Activated gamma-delta T cell treated with anti-CD3 and anti-CD28 coated beads, Interleukin-2, amount 50 U/mL, for 16 hours (primary cell): ENCODE results near the gene CANT1.

Experiments
- DNase-seq: peaks from one replicate; pipeline ENCODE4 v3.0.0-alpha.2; 2020; ENCODE audit warnings: low read depth

CANT1 gene

DNA sequence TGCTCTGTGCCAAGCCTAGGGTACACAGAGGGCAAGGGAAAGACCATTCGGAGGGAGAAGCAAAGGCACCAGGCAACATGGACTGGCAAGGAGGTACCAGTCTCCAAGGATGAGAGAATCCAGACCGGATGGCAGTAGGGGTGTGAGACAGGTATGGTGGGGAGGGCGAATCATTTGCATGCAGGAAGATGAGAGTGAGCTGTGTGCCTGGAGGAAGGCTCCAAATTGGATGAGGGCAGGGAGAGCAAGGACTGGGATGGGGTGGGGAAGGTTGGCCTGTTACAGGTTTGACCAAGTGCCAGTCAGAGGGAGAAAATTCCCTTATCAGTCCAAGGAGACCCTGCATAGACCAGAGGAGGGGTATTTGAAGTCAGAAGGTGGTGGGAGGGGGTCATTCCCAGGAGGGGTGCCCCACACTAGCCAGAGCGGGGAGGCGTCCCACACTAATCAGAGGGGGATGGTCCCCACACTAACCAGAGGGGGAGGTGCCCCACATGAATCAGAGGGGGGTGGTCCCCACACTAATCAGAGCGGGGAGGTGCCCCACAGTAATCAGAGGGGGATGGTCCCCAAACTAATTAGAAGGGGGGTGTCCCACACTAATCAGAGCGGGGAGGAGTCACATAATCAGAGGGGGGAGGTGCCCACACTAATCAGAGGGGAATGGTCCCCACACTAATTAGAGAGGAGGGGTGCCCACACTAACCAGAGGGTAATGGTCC lies 737 bp downstream of the CANT1 start:
- DNase-seq: no peak

DNA sequence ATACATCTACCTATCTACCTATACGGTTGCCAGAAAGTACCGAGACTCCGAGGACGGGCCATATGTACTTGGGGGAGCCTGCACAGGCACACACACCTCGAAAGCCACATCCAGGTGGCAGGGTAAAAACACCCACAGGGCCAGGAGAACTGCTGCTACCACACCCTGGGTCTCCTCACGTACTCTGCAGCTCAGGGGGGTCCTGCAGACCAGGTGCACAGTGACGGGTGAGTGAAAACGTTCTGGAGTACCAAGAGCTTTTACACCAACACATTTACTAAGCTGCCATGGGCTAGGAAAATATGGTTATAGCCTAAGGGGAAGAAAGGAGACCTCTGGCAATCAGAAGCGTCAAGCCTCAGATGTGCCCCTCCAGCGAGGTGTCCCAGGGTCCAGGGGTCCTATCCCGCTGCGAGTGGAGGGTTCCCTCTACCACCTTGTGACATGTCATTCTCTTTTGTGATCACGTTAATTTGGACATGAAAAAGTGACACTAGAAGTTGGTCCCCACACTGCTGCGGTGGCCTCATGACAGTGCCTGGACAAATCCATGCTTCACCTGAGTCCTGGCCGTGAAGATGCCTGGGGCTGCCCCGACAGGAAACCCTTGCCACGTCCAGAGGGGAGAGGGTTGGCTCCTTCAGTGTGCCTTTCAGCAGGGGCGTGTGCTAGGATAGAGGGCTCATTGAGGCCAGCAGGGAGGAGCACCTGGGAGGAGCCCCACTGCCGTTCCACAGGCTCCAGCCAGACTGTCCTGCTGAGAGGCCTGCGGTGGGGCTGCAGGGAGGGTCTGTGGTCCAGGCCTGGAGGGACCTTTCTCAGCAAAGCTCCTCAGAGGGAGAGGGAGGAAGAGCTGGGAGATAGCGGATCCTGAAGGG lies 1.8 kb downstream of the CANT1 start:
- DNase-seq: no peak

DNA sequence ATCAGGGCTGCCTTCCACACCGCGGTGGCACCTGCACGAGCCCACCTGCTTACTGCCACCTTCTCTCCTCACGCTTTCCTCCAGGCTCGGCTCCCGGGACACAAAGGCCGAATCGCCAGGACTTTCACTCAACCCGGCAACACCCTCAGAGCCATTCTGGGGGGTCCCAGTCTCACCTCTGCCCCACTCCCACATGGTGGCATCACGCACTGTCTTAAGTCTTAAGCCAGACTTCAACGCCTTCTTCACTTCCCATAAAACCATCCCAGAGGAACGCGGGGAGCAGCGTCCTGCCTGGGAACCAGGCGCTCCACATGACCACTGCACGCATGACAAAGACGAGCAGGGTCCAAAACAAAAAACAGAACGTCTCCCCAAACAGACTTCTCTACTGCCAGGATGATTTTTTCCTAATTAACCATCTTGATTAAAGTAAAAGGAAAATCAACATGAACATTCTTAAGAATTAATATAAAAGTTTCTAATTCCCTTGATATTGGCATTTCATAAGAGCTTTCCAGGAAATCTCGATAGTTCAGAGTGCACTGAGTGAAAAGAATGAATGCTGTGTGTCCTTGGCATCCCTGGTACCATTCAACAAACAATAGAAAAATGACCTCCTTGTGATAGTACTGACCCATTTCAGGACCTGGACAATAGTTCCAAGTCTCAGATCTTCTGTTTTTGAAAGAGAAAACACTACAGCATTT lies 2.6 kb downstream of the CANT1 start:
- no peak for DNase-seq

DNA sequence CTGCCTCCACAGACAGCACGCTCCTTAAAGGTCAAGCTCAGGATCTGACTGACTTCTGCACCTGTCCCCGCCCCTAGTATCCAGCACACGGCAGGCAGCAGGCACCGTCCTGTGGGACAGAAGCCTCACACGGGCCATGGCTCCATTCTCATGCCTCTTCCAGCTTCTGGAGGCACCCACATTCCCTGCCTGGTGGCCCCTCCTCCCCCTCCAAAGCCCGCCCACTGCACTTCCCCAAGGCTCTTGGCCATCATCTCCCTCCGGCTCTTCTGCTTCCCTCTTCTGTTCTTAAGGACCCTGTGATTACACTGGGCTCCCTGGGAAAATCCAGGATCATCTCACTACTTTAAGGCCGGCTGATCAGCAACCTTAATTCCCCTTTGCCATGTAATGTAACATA lies 3.5 kb downstream of the CANT1 start:
- no peak for DNase-seq

DNA sequence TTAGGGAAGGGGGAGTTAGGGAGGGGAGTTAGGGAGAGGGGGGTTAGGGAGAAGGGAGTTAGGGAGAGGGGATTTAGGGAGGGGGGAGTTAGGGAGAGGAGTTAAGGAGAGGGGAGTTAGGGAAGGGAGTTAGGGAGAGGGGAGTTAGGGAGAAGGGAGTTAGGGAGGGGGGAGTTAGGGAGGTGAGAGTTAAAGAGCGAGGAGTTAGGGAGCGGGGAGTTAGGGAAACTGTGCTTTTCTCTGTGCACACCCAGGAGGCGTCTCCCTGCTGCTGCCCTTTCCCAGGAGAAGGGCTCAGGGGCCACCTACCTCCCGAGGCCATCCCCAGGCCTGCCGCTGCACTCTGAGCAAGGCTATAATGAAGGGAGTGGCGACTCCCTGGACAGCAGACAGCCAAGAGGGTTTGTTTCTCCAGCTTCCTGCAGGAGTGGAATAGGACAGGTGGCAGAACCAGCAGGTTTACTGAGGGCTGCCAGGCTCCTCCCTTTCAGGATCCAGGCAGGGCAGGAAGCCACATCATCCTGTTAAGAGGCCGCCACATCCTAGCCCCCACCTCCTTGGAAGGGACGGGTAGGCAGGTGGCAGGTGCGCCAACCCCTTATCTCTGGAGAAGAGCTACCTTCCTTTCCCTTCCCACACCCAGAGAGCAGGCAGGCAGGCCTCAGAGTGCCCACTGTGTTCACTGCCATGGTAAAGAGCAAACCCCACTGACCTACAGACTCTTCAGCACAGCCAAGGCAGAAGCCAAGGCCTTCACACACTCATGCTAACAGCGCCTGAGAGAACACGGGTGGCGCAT lies 4.3 kb downstream of the CANT1 start:
- no peak for DNase-seq

DNA sequence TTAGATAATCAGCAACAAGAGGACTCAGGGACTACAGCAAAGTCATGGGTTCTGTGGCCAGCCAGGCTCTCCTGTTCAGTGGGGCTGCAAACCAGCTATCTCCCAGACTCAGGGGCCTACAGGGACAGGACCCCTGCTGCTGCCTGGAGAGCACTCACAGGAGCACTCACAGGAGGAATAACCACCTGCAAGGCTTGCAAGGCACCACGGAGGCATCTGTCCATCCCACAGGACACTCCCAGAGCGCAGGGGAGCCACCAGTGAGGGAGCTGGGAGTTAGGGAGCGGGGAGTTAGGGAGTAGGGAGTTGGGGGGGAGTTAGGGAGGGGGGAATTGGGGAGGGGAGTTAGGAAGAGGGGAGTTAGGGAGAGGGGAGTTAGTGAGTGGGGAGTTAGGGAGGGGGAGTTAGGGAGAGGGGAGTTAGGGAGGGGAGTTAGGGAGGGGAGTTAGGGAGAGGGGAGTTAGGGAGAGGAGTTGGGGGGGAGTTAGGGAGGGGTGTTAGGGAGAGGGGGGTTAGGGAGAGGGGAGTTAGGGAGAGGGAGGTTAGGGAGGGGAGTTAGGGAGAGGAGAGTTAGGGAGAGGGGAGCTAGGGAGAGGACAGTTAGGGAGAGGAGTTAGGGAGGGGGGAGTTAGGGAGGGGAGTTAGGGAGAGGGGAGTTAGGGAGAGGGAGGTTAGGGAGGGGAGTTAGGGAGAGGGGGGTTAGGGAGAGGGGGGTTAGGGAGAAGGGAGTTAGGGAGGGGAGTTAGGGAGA lies 5.7 kb downstream of the CANT1 start:
- DNase-seq: no peak

DNA sequence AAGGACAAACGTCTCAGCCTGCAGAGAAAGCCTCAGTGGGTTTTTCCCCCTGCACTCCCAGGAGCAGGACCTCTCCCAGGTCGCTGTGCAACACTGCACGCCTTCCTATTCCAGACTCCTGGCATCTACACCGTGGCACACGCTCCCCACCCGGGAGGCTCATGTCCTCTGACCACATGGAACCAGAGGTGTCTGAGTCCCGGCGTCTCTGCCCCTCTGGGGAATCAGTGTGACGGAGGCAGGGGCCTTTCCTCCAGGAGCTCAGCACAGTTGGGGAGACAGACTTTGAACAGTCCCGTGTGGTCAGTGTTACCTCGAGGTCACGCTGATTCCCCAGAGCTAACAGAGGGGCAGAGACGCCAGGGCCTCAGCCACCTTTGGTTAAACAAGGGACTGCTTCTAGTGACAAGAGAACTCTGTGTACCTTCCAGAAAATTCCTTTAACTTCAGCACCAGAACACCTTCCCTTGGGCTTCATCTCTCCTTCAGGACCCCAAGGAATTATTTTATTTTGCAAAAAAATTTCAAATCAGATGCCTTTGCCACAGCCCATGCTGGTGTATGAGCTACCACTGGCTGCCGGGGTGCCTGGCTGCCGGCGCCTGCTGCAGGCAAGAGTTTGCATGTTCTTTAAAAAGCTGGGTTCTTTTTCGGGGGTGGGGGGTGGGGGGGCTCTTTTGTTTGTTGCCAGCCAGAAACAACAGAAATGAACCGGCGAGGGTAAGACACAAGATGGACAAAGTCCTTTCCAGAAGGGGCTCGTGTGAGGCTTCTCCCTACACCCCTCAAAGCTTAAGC lies 6.6 kb downstream of the CANT1 start:
- no peak for DNase-seq

DNA sequence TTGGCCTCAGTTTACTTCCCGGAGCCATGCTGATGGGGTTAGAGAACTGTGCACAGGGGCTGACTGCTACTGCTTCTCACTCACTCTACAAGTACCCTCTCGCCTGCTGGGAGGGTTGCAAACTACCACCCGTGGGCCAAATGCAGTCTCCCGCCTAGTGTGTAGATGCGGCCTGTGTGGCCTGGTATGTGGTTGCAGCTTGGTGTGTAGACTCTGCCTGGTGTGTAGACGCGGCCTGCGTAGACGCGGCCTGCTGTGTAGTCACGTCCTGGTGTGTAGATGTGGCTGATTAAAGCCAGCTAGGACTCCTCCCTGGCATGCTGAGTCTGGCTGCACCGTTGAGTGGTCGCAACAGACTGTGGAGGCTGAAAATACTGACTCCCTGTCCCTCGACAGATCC lies 7.3 kb downstream of the CANT1 start:
- DNase-seq: no peak

DNA sequence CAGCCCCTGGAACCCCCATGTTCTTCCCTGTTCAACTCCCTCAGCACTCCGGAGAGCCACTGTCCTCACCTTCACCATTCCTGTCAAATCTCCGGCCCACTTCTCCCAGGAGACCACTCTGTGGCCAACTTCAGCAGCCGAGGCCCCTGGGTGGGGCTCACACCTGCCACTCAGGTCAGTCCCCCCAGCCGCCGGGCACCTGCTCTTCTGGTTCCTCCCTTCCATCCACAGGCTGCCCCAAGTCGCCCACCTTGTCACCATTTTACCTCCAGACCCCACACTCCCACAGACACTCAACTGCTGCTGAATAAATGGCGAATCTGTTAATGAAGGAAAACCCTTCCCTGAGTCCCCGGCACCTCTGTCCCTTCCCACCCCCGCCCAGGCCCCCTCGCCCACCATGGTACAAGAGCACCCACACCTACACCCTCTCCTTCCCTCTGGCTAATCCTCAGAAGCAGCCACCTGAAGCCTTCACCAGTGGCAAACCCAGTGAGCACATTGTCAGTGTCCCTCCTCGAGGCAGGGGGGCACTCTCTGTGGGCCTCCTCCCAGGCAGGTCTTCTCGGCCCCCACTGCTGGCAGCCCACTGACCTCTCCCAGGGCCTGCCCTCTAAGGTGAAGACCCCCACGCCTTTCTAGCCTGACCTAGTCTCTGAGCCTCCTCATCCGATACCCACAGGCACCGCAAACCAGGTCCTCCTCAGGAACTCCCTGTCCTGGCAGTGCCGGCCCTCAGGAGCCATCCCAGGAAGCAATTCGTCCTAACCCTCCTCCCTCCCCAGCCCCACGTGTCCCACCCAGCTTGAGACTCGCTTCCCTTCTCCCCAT lies 8.2 kb downstream of the CANT1 start:
- no peak for DNase-seq

DNA sequence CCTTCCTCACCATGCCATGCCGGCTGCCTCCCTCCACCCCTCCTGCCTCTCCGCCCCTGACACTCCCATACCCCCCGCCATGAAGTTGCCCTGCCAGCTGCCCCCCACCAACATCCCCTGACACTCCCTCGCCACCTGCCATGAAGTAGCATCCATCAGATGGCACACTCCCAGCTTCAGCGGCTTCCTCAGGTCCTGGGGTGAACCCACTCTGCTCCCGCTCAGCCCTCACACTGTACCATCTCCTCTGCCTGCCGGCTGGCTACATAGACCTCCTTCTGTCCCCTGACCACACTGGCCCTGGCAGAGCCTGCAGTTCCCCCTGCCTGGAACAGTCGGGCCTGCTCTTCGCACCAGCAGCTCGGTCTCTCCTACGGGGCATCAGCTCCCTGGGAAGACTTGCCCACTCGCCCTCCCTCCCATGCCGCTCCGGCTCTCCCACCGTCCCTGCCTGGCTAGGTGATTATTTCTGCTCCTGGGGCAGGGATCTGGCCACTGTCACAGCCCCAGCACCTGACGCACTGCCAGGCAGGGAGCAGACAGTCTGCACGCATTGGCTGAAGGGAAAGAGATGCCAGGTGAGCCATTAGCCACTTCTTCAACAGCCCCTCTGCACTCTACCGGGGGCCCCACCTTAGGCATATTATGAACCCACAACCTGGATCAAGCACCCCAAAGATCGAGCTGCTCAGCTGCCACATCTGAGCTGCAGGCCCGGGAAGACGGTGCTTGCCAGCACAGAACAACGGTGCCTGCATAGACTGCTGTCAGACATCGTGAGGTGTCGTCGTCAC lies 9.0 kb downstream of the CANT1 start:
- no peak for DNase-seq

DNA sequence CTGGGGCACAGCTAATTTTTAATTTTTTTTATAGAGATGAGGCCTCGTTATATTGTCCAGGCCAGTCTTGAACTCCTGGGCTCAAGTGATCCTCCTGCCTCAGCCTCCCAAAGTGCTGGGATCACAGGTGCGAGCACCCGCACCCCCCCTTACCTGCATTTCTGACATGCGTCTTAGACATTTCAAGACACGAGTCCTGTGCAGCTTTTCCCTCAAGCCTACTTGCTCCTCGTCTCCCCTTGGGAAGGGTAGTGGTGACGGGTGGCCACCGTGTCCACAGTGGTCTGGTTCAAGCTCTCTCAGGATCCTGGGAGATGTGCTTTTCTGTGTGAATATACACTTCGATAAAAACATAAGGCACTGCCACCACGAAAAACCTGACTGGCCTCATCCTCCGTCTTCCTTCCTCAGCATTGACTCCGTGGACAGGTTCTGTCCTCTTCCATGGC lies 9.6 kb downstream of the CANT1 start:
- no peak for DNase-seq

DNA sequence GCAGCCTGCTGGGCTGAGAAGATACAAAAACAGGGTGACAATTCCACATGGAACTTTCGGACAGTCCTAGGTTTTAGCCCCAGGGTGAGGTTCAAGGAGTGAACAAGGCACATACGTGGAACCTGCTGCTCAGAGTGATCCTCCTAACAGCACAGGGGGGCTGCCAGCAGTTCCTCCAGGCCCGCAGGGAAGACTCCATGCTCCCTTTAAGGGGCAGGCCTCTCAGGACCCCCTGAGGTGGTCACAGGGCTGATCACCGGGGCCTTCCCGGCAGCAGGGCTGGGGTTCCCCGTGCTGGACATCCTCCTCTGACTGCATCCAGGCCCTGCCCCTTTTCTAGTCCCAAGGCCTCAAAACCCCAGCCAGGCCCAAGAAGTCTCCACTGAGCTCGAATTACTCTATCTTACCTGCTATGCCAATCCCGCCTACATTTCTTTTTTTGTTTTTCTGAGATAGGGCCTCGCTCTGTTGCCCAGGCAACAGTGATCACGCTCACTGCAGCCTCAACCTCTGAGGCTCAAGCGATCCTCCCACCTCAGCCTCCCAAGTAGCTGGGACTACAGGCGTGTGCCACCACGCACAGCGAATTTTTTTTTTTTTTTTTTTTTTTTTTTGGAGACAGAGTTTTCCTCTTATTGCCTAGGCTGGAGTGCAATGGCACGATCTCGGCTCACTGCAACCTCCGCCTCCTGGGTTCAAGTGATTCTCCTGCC lies 10.4 kb downstream of the CANT1 start:
- DNase-seq: no peak

DNA sequence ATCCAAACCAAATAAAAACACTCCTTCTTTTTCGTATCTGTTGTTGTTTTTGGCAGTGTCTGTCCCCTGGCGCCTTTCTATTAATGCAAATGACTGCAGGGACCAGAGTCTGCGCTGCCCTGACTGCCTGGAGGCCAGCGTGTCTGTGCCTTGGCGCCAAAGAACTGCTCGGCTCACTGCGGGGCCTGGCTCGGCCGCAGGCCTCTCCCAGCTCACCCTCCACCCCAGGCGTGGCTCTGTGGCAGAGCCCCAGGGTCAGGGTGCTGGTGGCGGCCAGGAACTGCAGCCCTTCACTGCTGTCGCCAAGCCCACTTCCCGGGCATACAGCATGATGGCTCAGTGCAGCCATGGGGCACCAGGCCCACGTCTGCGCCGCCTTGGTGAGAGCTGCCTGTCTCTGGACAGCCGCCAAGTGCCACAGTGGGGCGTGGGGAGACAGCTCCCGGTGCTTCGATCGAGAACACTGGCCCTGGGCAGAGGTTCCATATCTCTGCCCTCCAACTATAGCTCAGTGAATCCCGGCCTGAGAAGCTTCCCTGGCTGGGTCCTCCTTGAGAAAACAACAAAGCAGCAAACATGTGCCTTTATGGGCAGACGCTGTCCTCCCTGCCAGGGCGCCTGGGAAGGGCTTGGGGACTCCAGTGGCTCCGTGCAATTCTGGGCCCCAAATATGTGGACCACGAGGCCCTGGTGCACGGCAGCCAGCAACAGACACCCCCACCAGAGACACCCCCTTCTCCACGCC lies 11.1 kb downstream of the CANT1 start:
- no peak for DNase-seq

DNA sequence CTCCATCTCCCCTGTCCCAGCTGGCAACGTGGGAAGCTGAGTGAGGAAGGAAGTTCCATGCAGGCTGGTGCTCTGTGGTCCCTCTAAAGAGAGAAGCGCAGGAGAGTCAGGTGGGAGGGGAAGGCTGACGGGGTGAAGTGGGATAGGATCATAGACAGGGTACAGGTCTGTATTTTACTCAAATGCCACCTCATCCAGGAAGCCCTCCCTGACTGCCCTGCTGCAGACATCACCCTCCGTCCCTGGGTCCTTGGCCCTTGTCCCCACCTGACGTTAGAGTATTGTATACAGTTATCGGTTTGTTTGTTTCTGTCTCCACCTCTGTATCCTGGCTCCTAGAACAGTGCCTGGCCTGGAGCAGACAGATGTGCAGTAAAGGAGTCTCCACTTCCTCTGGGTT lies 11.7 kb downstream of the CANT1 start:
- no peak for DNase-seq

DNA sequence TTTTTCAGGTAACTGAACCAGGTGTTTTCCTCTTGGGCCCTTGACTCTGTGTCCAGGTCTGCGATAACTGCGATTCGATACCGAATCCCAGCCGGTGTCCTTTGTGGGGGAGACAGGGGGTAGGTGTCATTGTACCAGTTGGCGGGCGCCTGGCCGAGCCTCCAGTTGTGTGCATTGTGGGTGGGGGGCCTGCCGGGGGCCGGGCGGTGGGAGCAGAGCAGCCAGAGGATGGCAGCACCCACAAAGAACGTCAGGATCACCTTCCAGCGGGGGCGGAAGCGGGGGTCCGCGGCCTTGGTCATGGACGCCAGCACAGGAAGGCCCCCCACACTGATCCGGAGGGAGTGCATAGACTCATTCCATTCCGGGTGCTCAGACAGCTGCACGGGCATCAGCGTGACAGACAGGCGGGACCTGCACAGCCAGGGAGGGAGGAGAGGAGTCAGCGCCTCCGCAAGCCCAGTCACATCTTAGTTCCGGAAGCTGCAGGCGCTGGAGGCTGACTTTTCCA lies 12.3 kb downstream of the CANT1 start:
- DNase-seq: no peak

DNA sequence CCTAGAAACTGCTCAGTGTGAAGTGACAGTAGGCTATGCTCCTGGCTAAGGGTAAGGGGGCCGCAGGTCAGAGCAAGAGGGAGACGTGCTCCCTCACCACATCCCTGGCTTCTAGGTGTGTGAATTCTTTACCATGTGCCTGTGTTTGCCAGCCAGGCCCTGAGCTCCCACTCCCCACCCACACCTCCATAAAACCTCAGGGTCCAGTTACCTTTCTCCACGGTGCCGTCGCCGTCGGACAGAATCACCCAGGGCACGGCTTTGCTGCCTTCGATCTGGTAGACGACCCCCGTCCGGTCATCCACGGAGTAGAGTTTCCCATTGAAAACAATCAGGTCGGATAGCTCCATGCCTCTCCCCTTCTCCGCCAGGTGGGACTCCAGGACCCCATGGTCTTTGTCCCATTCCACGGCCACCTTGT lies 12.8 kb downstream of the CANT1 start:
- no peak for DNase-seq
